Trophoblast cell (in vitro differentiated cells and primary cell): Measurements from ENCODE around the gene B4GALNT4.
A peak's percentile ranks its signal among the peaks of the same experiment; 100 is the strongest.

Experiments
- DNase-seq, 2 donors: peaks; one replicate each; pipeline ENCODE4 v3.0.0-alpha.2; 2016
- H2AFZ ChIP-seq: 2 replicates; pipeline ENCODE4 v1.6.1; 2013; ENCODE audit warnings: low read length, moderate library complexity, mild to moderate bottlenecking; ENCODE audit not compliant: insufficient read depth, poor library complexity
- H2AK5ac ChIP-seq: 2 replicates; pipeline ENCODE4 v1.6.1; 2013; ENCODE audit warnings: mild to moderate bottlenecking, low read length
- H2BK120ac ChIP-seq: 2 replicates; pipeline ENCODE4 v1.6.1; 2013; ENCODE audit warnings: low read length, mild to moderate bottlenecking, moderate library complexity; ENCODE audit not compliant: insufficient read depth, poor library complexity
- H2BK12ac ChIP-seq: 2 replicates; pipeline ENCODE4 v1.6.1; 2013; ENCODE audit warnings: mild to moderate bottlenecking, low read length, moderate library complexity
- H2BK5ac ChIP-seq: 2 replicates; pipeline ENCODE4 v1.6.1; 2013; ENCODE audit warnings: low read length, low read depth, moderate library complexity, mild to moderate bottlenecking; ENCODE audit not compliant: poor library complexity
- H3K14ac ChIP-seq: 2 replicates; pipeline ENCODE4 v1.6.1; 2013; ENCODE audit warnings: mild to moderate bottlenecking, low read length
- H3K18ac ChIP-seq: 2 replicates; pipeline ENCODE4 v1.6.1; 2013; ENCODE audit warnings: mild to moderate bottlenecking, low read length
- H3K23ac ChIP-seq: 2 replicates; pipeline ENCODE4 v1.6.1; 2013; ENCODE audit warnings: low read length
- H3K27ac ChIP-seq: 2 replicates; pipeline ENCODE4 v1.5.1; 2013; ENCODE audit warnings: low read depth, mild to moderate bottlenecking, inconsistent platforms, low read length, moderate library complexity
- H3K27me3 ChIP-seq: 2 replicates; pipeline ENCODE4 v1.6.1; 2013; ENCODE audit warnings: inconsistent platforms, mild to moderate bottlenecking, low read length, moderate library complexity; ENCODE audit not compliant: insufficient read depth
- H3K36me3 ChIP-seq, 2 experiments: 1 replicate in 1 of 2; 2 replicates in 1 of 2; pipeline ENCODE4 v1.6.1; 2013; ENCODE audit warnings: low read length in 2 of 2, mild to moderate bottlenecking in 2 of 2, moderate library complexity in 1 of 2; ENCODE audit not compliant: insufficient read depth in 2 of 2, control insufficient read depth in 1 of 2
- H3K4ac ChIP-seq: 2 replicates; pipeline ENCODE4 v1.6.1; 2013; ENCODE audit warnings: low read depth, mild to moderate bottlenecking, low read length, moderate library complexity
- H3K4me1 ChIP-seq, 2 experiments: 1 replicate in 1 of 2; 2 replicates in 1 of 2; pipeline ENCODE4 v1.6.1; 2013; ENCODE audit warnings: low read length in 2 of 2, mild to moderate bottlenecking in 2 of 2, moderate library complexity in 1 of 2; ENCODE audit not compliant: insufficient read depth in 2 of 2, control insufficient read depth in 1 of 2
- H3K4me2 ChIP-seq: 2 replicates; pipeline ENCODE4 v1.6.1; 2013; ENCODE audit warnings: inconsistent platforms, mild to moderate bottlenecking, low read length, moderate library complexity
- H3K4me3 ChIP-seq: 2 replicates; pipeline ENCODE4 v1.5.1; 2013; ENCODE audit warnings: mild to moderate bottlenecking, low read depth, low read length, inconsistent platforms
- H3K79me1 ChIP-seq: one replicate; pipeline ENCODE4 v1.6.1; 2013; ENCODE audit warnings: low read length
- H3K79me2 ChIP-seq: 2 replicates; pipeline ENCODE4 v1.6.1; 2013; ENCODE audit warnings: low read length, mild to moderate bottlenecking; ENCODE audit not compliant: control insufficient read depth, insufficient read depth, poor library complexity
- H3K9ac ChIP-seq: 2 replicates; pipeline ENCODE4 v1.6.1; 2013; ENCODE audit warnings: mild to moderate bottlenecking, low read length
- H3K9me3 ChIP-seq: 2 replicates; pipeline ENCODE4 v1.6.1; 2013; ENCODE audit warnings: low read depth, mild to moderate bottlenecking, control low read depth, inconsistent platforms, low read length; ENCODE audit not compliant: insufficient read depth
- H4K12ac ChIP-seq: 2 replicates; pipeline ENCODE4 v1.6.1; 2013; ENCODE audit warnings: low read depth, mild to moderate bottlenecking, low read length, moderate library complexity
- H4K8ac ChIP-seq: 2 replicates; pipeline ENCODE4 v1.6.1; 2013; ENCODE audit warnings: low read depth, mild to moderate bottlenecking, low read length, moderate library complexity
- H4K91ac ChIP-seq: one replicate; pipeline ENCODE4 v1.6.1; 2013; ENCODE audit warnings: low read depth, mild to moderate bottlenecking, low read length, moderate library complexity
- WGBS: extraction: QIAGEN DNeasy Blood & Tissue Kit; methylation state at CpG from one replicate; pipeline ENCODE4 v1.1.7; 2013; ENCODE audit warnings: missing lambda C conversion rate; ENCODE audit not compliant: insufficient read length, insufficient coverage; ENCODE audit errors: extremely low coverage; 5-methylcytosine and 5-hydroxymethylcytosine counted together

B4GALNT4 gene

DNA sequence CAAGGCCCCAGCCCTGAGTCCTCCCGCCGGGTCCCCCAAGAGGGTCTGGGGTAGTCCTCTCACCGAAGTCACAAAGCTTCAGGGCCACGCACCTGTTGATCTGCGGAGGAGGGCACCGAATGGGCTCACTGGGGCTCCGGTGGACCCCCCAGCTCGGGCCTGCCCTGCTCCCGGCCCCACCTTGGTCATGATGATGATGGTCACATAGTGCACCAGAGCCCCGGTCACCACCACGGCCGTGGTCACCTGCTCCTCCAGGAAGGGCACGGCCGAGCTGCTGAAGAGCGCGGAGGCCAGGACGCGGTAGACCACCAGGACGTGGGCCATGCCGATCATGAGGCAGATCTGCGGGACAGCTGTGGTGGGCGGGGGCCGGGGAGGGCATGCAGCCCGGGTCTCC lies 59.0 kb downstream of the B4GALNT4 start:
- Histone ChIP-seq H3K36me3 (peaks cover 0 to 3% of the 10 kb centered on the region in 2 experiments), H3K4ac (no peak overlapping the region), H3K4me1 (no peaks in the 10 kb centered on the region), H3K4me2 (no peak overlapping the region), H2AK5ac (no peak overlapping the region), H3K18ac (no peak overlapping the region), H4K91ac (no peak overlapping the region), H3K27ac (no peak overlapping the region), H4K12ac (no peak overlapping the region), H2AFZ (no peak overlapping the region), H3K9me3 (peaks cover 3% of the 10 kb centered on the region), H3K14ac (no peak overlapping the region), H4K8ac (no peak overlapping the region), H3K4me3 (no peak overlapping the region), H3K23ac (no peak overlapping the region), H2BK120ac (no peak overlapping the region), H3K27me3 (no peaks in the 10 kb centered on the region), H3K79me2 (no peaks in the 10 kb centered on the region), H2BK12ac (no peak overlapping the region), H2BK5ac (no peak overlapping the region), H3K79me1 (no peaks in the 10 kb centered on the region), H3K9ac (no peak overlapping the region)
- no CpG with 5 or more reads among the region's 24 CpGs for WGBS
- DNase-seq, result no peak

DNA sequence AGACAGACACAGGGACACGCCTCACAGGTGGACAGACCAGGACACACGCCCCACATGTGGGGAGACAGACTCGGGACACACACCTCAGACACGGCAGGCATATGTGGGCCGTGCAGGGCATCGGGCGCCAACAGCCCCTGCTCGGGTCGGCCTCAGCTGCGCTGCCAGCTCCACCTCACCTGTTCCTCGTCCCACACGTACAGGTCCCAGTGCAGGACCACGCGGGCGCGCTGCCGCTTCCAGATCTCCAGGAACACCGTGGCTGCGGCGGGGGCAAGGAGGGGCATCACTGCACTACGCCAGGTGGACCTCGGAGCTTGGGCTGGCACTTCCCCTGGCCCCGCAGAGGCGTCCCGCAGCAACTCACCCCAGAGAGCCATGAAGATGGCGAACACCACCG lies 60.1 kb downstream of the B4GALNT4 start:
- Histone ChIP-seq H3K4me1 (no peaks in the 10 kb centered on the region), H3K4ac (no peak overlapping the region), H2BK5ac (no peak overlapping the region), H3K36me3 (peaks cover 0 to 3% of the 10 kb centered on the region in 2 experiments), H3K4me3 (peak overlapping the region; percentile 32), H4K91ac (no peak overlapping the region), H3K9me3 (peaks cover 3% of the 10 kb centered on the region), H2BK120ac (no peak overlapping the region), H3K9ac (no peak overlapping the region), H3K18ac (no peak overlapping the region), H2AFZ (no peak overlapping the region), H3K79me2 (no peaks in the 10 kb centered on the region), H3K23ac (no peak overlapping the region), H2AK5ac (no peak overlapping the region), H4K12ac (no peak overlapping the region), H3K79me1 (no peaks in the 10 kb centered on the region), H3K27ac (no peak overlapping the region), H4K8ac (no peak overlapping the region), H3K14ac (no peak overlapping the region), H3K27me3 (no peaks in the 10 kb centered on the region), H2BK12ac (no peak overlapping the region), H3K4me2 (no peak overlapping the region)
- DNase-seq, result no peak
- WGBS, result no CpG with 5 or more reads among the region's 27 CpGs

DNA sequence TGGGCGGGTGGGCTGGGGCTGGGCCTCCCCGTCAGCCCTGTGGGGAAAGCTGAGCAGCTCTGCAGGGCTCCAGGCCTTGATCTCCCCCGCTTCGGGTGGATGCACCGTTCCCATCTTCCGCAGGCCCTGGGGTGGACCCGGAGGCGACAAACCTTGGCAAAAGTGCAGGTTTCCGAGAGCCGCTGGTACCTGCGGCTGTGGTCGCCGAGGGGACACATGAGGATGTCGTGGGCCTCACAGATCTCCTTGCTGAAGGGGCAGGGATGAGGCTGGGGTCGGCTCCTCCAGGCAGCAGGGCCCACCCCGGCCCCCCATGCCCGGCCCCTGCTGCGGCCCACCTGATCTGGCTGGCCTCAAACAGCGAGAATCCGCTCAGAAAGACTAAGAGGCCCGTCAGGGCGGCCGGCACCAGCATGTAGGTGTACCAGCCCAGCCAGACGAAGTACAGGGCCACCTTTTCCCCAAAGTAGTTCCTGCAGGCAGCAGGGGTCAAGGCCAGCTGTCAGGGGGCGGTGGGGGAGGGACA lies 60.7 kb downstream of the B4GALNT4 start:
- no CpG with 5 or more reads among the region's 25 CpGs for WGBS
- H3K36me3 ChIP-seq, result peaks cover 0 to 3% of the 10 kb centered on the region in 2 experiments
- no peak overlapping the region for H3K18ac ChIP-seq
- H3K14ac ChIP-seq, result no peak overlapping the region
- no peak overlapping the region for H4K12ac ChIP-seq
- no peak overlapping the region for H2BK5ac ChIP-seq
- H3K79me1 ChIP-seq, result no peaks in the 10 kb centered on the region
- no peak overlapping the region for H2AFZ ChIP-seq
- H4K8ac ChIP-seq, result no peak overlapping the region
- no peaks in the 10 kb centered on the region for H3K27me3 ChIP-seq
- H3K27ac ChIP-seq, result no peak overlapping the region
- peaks cover 3% of the 10 kb centered on the region for H3K9me3 ChIP-seq
- H2BK120ac ChIP-seq, result no peak overlapping the region
- H3K4me2 ChIP-seq, result no peak overlapping the region
- H2AK5ac ChIP-seq, result no peak overlapping the region
- H4K91ac ChIP-seq, result no peak overlapping the region
- H3K4me1 ChIP-seq, result no peaks in the 10 kb centered on the region
- H2BK12ac ChIP-seq, result no peak overlapping the region
- no peak overlapping the region for H3K4ac ChIP-seq
- H3K79me2 ChIP-seq, result no peaks in the 10 kb centered on the region
- DNase-seq, result peak; percentile 40 to 62
- H3K4me3 ChIP-seq, result no peak overlapping the region
- H3K23ac ChIP-seq, result no peak overlapping the region
- H3K9ac ChIP-seq, result no peak overlapping the region
